ENCODE measurements around the gene MCL1. TPM values are rescaled to one million over a fixed set of nuclear protein-coding genes. Genes with fewer than 3 reads are reported as not detected.

Gene MCL1
- total and polyA plus RNA-seq, 10 of the 15 experiments (the other 5 are each of a cell fraction or from before 2014, with no cell fraction given) = 18.1 to 148 (median 86.4) TPM

DNA sequence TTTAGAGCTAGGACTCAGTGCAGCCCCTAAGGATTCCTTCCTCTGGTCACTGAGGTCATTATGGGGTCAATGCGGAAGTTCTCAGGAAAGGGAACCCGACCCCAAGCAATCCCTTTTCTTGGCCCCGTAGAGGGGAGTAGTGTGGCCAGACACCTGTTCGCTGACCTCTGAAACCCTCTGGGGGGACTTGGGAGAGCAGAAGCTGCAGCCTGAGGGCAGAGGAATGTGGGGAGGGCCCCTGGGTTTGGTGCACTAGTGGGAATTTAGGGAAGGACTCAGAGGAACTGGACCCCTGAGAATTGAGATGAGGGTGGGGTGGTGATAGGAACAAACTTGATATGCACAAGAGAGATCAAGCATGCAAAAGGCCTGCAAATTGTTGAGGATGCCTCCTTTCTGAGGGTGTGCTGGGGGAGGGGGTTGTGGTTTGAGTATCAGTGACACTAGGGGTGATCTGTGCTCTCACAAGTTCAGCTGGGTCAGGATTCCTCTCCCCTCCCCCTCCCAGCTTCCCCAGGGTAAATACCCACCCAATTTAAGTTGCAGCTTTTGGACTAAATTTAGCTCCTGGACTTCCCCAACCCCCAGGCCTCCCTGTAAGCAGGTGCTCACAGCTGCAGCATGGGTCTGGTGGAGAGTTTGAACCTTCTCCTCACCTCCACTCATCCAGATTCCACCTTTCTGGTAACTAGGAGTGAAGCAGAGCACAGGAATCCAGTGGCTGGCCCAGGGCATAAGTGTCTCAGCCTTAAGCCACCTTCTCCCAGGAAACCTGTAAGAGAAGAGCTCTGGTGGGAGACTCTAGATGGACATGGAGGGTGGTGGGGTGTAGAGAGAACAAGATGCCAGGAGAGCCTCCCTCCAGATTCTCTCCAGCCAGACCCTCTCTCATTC, 16.7 kb downstream of the MCL1 start (continued):
- TF ChIP-seq, protein P1, sequence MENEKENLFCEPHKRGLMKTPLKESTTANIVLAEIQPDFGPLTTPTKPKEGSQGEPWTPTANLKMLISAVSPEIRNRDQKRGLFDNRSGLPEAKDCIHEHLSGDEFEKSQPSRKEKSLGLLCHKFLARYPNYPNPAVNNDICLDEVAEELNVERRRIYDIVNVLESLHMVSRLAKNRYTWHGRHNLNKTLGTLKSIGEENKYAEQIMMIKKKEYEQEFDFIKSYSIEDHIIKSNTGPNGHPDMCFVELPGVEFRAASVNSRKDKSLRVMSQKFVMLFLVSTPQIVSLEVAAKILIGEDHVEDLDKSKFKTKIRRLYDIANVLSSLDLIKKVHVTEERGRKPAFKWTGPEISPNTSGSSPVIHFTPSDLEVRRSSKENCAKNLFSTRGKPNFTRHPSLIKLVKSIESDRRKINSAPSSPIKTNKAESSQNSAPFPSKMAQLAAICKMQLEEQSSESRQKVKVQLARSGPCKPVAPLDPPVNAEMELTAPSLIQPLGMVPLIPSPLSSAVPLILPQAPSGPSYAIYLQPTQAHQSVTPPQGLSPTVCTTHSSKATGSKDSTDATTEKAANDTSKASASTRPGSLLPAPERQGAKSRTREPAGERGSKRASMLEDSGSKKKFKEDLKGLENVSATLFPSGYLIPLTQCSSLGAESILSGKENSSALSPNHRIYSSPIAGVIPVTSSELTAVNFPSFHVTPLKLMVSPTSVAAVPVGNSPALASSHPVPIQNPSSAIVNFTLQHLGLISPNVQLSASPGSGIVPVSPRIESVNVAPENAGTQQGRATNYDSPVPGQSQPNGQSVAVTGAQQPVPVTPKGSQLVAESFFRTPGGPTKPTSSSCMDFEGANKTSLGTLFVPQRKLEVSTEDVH (IDR thresholded peaks at IDR 0.05; ENCODE audit: low read depth, partially characterized antibody) = no peak
- TF ChIP-seq, protein P2, sequence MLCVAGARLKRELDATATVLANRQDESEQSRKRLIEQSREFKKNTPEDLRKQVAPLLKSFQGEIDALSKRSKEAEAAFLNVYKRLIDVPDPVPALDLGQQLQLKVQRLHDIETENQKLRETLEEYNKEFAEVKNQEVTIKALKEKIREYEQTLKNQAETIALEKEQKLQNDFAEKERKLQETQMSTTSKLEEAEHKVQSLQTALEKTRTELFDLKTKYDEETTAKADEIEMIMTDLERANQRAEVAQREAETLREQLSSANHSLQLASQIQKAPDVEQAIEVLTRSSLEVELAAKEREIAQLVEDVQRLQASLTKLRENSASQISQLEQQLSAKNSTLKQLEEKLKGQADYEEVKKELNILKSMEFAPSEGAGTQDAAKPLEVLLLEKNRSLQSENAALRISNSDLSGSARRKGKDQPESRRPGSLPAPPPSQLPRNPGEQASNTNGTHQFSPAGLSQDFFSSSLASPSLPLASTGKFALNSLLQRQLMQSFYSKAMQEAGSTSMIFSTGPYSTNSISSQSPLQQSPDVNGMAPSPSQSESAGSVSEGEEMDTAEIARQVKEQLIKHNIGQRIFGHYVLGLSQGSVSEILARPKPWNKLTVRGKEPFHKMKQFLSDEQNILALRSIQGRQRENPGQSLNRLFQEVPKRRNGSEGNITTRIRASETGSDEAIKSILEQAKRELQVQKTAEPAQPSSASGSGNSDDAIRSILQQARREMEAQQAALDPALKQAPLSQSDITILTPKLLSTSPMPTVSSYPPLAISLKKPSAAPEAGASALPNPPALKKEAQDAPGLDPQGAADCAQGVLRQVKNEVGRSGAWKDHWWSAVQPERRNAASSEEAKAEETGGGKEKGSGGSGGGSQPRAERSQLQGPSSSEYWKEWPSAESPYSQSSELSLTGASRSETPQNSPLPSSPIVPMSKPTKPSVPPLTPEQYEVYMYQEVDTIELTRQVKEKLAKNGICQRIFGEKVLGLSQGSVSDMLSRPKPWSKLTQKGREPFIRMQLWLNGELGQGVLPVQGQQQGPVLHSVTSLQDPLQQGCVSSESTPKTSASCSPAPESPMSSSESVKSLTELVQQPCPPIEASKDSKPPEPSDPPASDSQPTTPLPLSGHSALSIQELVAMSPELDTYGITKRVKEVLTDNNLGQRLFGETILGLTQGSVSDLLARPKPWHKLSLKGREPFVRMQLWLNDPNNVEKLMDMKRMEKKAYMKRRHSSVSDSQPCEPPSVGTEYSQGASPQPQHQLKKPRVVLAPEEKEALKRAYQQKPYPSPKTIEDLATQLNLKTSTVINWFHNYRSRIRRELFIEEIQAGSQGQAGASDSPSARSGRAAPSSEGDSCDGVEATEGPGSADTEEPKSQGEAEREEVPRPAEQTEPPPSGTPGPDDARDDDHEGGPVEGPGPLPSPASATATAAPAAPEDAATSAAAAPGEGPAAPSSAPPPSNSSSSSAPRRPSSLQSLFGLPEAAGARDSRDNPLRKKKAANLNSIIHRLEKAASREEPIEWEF (IDR thresholded peaks at IDR 0.05; ENCODE audit: insufficient replicate concordance, low read depth, low read length) = peak; percentile 73
- no peak for TF ChIP-seq ZNF622 (IDR thresholded peaks at IDR 0.05)
- TF ChIP-seq PAX8 (IDR thresholded peaks at IDR 0.05) = no peak
- TF ChIP-seq, protein P3, sequence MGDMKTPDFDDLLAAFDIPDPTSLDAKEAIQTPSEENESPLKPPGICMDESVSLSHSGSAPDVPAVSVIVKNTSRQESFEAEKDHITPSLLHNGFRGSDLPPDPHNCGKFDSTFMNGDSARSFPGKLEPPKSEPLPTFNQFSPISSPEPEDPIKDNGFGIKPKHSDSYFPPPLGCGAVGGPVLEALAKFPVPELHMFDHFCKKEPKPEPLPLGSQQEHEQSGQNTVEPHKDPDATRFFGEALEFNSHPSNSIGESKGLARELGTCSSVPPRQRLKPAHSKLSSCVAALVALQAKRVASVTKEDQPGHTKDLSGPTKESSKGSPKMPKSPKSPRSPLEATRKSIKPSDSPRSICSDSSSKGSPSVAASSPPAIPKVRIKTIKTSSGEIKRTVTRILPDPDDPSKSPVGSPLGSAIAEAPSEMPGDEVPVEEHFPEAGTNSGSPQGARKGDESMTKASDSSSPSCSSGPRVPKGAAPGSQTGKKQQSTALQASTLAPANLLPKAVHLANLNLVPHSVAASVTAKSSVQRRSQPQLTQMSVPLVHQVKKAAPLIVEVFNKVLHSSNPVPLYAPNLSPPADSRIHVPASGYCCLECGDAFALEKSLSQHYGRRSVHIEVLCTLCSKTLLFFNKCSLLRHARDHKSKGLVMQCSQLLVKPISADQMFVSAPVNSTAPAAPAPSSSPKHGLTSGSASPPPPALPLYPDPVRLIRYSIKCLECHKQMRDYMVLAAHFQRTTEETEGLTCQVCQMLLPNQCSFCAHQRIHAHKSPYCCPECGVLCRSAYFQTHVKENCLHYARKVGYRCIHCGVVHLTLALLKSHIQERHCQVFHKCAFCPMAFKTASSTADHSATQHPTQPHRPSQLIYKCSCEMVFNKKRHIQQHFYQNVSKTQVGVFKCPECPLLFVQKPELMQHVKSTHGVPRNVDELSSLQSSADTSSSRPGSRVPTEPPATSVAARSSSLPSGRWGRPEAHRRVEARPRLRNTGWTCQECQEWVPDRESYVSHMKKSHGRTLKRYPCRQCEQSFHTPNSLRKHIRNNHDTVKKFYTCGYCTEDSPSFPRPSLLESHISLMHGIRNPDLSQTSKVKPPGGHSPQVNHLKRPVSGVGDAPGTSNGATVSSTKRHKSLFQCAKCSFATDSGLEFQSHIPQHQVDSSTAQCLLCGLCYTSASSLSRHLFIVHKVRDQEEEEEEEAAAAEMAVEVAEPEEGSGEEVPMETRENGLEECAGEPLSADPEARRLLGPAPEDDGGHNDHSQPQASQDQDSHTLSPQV (IDR thresholded peaks at IDR 0.05) = 0 out of 2 replicates have a peak, but pooled peaks have one; percentile 67
- TF ChIP-seq, protein P4, sequence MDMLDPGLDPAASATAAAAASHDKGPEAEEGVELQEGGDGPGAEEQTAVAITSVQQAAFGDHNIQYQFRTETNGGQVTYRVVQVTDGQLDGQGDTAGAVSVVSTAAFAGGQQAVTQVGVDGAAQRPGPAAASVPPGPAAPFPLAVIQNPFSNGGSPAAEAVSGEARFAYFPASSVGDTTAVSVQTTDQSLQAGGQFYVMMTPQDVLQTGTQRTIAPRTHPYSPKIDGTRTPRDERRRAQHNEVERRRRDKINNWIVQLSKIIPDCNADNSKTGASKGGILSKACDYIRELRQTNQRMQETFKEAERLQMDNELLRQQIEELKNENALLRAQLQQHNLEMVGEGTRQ (IDR thresholded peaks at IDR 0.05; ENCODE audit: borderline replicate concordance, low read depth, low read length) = no peak
- TF ChIP-seq, protein P5, sequence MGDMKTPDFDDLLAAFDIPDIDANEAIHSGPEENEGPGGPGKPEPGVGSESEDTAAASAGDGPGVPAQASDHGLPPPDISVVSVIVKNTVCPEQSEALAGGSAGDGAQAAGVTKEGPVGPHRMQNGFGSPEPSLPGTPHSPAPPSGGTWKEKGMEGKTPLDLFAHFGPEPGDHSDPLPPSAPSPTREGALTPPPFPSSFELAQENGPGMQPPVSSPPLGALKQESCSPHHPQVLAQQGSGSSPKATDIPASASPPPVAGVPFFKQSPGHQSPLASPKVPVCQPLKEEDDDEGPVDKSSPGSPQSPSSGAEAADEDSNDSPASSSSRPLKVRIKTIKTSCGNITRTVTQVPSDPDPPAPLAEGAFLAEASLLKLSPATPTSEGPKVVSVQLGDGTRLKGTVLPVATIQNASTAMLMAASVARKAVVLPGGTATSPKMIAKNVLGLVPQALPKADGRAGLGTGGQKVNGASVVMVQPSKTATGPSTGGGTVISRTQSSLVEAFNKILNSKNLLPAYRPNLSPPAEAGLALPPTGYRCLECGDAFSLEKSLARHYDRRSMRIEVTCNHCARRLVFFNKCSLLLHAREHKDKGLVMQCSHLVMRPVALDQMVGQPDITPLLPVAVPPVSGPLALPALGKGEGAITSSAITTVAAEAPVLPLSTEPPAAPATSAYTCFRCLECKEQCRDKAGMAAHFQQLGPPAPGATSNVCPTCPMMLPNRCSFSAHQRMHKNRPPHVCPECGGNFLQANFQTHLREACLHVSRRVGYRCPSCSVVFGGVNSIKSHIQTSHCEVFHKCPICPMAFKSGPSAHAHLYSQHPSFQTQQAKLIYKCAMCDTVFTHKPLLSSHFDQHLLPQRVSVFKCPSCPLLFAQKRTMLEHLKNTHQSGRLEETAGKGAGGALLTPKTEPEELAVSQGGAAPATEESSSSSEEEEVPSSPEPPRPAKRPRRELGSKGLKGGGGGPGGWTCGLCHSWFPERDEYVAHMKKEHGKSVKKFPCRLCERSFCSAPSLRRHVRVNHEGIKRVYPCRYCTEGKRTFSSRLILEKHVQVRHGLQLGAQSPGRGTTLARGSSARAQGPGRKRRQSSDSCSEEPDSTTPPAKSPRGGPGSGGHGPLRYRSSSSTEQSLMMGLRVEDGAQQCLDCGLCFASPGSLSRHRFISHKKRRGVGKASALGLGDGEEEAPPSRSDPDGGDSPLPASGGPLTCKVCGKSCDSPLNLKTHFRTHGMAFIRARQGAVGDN (IDR thresholded peaks at IDR 0.05) = no peak
